ENCODE data around the gene FBXW4.

FBXW4 gene

DNA sequence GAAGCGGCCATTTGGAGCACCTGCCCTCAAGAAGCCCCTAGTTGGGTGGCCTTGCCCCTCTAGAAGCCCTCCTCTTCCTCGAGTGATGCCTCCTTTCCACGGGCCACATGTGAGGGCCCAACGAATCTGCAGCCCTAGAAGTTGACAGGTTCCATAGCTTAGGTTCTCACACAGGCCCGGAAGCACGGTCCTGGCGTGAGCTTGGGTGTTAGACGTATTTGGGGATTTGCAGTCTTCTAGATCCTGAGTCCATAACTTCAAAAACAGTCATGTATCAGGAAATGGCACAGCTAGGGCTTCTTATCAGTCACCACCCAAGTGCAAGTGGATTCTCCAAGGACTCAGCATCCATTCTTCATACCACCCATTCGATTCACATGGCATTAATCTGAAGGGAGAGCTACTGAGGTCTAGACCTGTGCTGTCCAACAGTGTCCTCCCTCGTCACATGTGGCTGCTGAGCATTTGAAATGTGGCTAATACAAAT, 477 bp upstream of the FBXW4 start:
- DNase-seq: peak in 1 of 14 donors; percentile 41

GRCh38 chr10:101693978-101694673, 844 bp downstream of the FBXW4 start:
- DNase-seq: peak; percentile 6 to 84 (median 64)

GRCh38 chr10:101693651-101693977, 1.4 kb downstream of the FBXW4 start:
- DNase-seq: peak in 5 of 14 donors; percentile 29 to 51 (median 37)

DNA sequence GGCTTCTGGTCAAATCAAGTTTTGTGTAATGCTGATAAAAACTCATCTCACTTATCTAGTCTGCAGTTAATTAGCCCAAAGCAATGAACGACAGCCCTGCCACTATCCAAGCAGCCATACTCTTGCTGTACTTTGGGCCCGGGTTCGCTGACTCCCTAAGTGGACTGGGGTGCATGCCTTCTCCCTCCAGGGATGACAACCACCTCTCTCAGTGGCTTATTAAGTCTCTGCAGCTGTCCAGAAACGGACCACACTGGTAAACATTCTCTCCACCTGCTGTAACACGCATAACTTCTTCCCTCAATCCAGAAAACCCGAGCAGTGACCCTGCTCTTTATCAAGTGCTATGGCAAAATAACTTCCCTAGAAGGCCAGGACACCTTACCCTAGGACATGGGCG, 3.9 kb downstream of the FBXW4 start:
- DNase-seq: no peak

- DNase-seq: no peak
Measured at GRCh38 chr10:101690461-101690860, 4.5 kb downstream of the FBXW4 start.

- DNase-seq: no peak
Measured at GRCh38 chr10:101687071-101687658, 7.8 kb downstream of the FBXW4 start.

- DNase-seq: no peak
Measured at GRCh38 chr10:101686133-101686925, 8.6 kb downstream of the FBXW4 start.

GRCh38 chr10:101684782-101685181, 10.2 kb downstream of the FBXW4 start:
- DNase-seq: no peak

- no peak for DNase-seq
Measured at GRCh38 chr10:101683276-101683675, 11.7 kb downstream of the FBXW4 start.

DNA sequence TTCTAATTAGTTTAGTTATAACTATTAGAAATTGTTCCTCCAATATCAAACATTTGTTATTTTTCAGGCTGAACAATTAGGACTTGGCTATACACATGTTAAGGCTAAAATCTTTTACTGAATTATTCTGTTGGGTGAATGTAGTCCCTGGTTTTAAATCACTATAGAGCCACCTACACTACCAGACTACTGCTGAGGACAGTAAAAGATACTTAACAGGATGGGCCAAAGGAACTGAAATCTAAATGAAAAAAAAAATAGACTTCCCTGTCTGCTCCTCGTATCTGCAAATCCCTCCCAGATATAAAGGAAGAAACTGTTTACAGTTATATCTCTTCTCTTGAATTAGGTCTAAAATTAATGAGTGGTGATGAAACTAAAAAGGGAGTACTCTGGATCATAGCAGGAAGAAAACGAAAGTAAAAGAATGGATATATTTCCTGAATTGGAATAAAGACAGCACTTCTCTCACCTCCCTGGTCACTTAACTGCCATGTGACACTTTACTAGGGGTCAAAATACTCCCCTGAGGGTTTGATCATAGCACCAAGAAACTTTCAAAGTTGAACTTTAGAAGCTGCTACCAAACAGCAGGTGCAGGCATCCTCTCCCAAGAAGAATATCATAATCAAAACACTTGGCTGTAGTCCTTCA, 12.7 kb downstream of the FBXW4 start:
- DNase-seq: no peak

- no peak for DNase-seq
Measured at GRCh38 chr10:101676565-101676964, 18.4 kb downstream of the FBXW4 start.

DNA sequence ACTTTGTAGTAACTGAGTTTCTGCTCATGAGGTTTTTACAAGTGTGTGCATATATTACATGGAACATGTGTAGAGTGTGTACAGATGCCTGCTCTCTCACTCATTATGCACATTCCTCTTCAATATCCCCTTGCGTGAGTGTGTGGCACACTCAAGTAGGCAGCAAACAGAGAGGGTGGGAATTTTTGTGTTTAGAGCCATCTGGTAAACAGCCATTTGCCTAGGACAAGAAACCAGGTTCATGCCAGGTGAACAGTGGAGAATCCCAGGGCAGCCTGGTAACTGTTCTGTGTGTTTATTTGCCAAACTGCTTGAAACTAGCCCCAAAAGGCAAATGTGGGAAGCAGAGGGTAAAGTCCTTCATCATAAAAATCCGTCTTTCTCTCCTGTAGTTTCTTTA, 19.9 kb downstream of the FBXW4 start:
- no peak for DNase-seq

- peak in 7 of 14 donors; percentile 8 to 50 (median 30) for DNase-seq
Measured at GRCh38 chr10:101672536-101672935, 22.4 kb downstream of the FBXW4 start.

GRCh38 chr10:101671453-101671852, 23.5 kb downstream of the FBXW4 start:
- no peak for DNase-seq

DNA sequence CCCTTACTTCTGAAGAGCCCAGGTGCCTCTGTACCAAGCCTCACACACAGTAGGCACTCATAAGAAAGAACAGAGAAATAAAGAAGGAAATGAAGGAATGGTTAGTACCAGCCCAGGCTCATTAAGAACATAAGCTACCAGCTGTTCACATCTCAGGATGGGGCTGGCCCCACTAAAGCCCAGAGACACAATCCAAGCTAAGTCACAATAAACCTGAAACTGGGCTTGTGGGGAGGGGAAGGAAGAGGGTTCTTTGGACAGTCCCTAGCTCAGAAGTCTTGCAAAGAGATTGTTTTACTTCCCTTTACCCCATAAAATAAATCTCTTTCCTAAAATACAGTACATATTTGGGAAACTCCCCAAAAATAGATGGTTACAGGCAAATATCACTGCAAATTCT, 24.3 kb downstream of the FBXW4 start:
- no peak for DNase-seq

- no peak for DNase-seq
Measured at GRCh38 chr10:101669181-101669580, 25.8 kb downstream of the FBXW4 start.

DNA sequence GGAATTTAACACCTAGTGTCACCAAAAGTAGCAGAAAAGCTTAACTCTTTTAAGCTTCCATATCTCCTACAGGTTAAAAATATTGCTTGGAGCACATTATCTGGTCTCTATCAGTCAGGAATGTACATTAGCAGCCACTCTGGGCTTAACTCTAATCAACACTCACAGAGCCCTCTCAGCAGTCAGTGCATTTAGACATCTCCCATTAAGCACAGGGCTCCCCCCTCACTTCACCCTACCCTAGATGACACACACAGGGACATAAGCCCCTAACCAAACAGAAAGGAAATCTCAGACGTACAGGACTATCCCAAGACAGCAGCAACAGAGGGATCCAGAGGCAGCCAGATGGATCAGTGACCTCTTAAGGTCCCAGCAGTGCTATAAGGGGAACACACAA, 26.4 kb downstream of the FBXW4 start:
- no peak for DNase-seq

DNA sequence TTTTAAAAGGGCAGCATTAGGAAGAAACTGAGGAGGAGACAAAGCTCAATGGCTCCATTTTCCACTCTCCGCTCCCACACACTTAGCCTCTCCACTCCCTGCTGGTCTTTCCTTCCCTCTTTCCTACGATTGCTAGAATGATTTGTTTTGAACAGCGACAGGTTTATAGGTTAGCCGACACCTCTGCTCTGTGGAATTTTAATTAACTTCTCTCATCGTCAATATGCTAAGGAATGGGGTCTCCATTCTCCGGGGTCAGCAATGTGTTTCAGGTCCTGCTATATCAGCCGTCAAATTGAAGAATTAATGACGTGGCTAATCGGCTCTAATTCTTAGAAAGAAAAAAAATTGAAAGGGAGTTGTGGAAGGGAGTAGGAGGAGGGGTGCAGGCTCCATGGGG, 28.9 kb downstream of the FBXW4 start:
- DNase-seq: no peak

GRCh38 chr10:101663097-101663496, 31.9 kb downstream of the FBXW4 start:
- no peak for DNase-seq

DNA sequence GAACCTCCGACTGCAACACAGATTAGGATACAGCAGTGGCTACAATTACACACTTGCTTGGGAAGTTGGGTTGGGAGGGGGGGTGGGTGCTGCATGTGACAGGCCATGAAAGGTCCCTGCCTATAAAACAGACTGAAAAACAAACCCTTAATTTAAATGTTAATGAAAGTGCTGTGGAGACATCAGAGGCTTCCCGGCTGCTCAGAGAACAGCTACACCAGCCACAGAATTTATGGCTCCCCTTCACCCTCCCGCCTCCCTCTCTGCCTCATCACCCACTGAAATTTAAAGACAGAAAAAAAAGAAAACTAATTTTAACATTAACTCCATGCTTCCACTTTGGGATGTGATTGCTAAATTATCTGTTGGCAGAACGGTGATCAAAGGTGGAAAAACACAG, 34.7 kb downstream of the FBXW4 start:
- no peak for DNase-seq

DNA sequence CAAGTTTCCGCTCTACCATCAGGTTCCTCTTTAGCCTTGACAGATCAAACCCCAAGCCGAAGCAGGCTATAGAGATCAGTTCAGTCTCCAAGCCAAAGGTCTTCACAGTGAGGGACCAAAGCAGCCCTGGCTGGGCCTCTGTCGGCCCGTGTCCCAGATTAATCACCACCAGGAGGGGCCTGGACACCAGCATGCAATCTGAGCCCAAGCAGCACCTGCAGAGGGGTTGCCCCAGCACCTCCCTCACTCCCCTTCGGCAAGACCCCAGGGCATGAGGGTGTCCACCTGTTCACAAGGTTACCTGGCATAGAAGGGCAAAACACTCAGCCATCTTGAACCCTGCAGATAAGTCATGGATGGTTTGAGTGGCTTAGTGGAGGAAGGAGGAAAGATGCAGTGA, 36.0 kb downstream of the FBXW4 start:
- DNase-seq: no peak

GRCh38 chr10:101656890-101657289, 38.1 kb downstream of the FBXW4 start:
- DNase-seq: no peak

GRCh38 chr10:101655570-101655969, 39.4 kb downstream of the FBXW4 start:
- no peak for DNase-seq

Data from C1 segment of cervical spinal cord (tissue), 14 donors.